ENCODE results near the gene FGFR3. TPM values are rescaled to one million over a fixed set of nuclear protein-coding genes. Genes with fewer than 3 reads are reported as not detected.

Gene FGFR3
- total RNA-seq, 1 donor from 2014 or later, result 1.4 TPM

DNA sequence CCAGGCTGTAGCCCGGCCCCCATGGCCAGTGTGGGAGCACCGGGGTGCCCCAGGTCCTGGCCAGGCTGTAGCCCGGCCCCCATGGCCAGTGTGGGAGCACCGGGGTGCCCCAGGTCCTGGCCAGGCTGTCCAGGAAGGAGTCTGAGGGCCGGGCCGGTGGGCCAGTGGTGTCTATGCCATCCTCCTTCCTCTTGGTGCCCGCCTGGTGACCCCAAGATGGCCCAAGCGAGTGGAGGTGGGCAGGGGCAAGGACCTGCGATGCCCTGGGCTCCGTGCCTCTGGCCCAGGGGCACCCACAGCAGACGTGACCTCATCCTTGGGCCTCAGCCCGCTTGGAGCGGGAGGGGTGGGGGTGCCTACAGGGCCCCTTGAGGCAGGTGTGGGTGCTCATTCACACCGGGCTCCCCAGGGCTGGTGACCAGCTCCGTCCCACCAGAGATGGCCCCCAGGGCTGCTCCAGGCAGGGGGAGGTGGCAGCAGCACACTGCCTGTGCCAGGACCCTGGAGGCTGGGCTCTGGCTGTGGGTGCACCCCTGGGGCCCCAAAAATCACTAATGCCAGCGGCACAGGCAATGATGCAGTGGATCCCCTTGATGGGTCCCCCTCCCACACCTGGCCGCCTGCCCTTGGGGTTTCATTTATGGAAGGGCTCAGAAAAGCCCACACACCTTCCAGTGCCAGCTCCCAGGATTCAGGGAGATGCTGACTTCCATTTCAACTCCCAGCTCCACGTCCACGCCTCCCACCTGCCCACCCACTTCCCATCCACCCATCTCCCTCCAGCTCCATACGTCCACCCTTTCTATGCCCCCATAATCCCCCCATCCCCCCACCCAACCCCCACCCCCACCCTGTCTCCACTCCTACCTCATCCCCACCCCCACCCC lies 36.0 kb upstream of the FGFR3 start:
- DNase-seq, result no peak

- no peak for DNase-seq
Measured at GRCh38 chr4:1757836-1758235, 35.3 kb upstream of the FGFR3 start.

- no peak for DNase-seq
Measured at GRCh38 chr4:1758306-1759121, 34.6 kb upstream of the FGFR3 start.

- DNase-seq, result no peak
Measured at GRCh38 chr4:1759170-1759817, 33.8 kb upstream of the FGFR3 start.

GRCh38 chr4:1759818-1760223 lies 33.3 kb upstream of the FGFR3 start:
- DNase-seq, result peak; percentile 11

- DNase-seq, result no peak
Measured at GRCh38 chr4:1760521-1761071, 32.5 kb upstream of the FGFR3 start.

- no peak for DNase-seq
Measured at GRCh38 chr4:1761130-1761689, 31.9 kb upstream of the FGFR3 start.

GRCh38 chr4:1762264-1763010 lies 30.7 kb upstream of the FGFR3 start:
- DNase-seq, result no peak

- DNase-seq, result no peak
Measured at GRCh38 chr4:1763070-1763549, 30.0 kb upstream of the FGFR3 start.

DNA sequence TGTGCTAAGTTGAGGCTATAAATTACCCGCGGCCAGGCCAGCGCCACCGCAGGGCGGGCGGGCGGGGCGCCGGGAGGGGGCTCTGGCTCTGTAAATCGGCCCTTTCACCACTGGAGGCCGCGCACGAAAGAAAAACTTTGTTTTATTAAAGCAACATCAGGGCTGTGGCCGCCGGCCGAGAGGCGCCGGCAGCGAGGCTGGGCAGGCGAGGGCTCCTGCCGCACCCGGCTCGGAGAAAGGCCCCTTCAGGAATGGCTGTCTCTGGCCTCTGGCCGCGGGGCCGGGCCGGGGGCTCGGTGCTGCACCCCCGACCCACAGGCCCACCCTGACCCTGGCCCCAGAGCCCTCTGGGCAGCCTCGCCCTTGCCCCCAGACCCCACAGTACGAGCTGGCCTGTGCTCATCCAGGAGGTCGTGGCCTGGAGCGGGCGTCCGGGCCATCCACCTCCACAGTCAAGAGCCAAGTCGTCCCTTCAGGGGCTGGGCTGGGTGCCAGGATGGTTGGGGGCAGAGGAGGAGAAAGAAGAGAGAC lies 29.5 kb upstream of the FGFR3 start:
- DNase-seq, result peak; percentile 52

DNA sequence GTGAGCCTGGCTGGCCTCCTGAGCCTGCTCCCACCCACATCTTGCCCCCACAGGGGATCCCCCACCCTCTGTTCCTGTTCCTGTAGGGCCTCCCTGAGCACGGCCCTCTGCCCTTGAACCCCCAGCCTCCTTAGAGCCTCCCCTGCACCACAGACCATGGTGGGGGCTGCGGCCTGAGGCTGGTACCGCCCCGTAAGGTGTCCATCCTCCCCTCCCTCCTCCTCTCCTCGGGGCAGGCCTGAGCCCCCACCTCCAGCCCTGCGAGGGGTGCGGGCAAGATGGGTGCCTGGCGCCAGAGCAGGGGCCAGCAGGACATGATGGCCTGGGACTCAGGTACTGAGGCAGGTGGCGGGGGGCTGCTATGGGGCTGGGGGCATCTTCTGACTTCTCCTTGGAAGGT lies 28.4 kb upstream of the FGFR3 start:
- no peak for DNase-seq

- DNase-seq, result no peak
Measured at GRCh38 chr4:1765409-1766072, 27.6 kb upstream of the FGFR3 start.

DNA sequence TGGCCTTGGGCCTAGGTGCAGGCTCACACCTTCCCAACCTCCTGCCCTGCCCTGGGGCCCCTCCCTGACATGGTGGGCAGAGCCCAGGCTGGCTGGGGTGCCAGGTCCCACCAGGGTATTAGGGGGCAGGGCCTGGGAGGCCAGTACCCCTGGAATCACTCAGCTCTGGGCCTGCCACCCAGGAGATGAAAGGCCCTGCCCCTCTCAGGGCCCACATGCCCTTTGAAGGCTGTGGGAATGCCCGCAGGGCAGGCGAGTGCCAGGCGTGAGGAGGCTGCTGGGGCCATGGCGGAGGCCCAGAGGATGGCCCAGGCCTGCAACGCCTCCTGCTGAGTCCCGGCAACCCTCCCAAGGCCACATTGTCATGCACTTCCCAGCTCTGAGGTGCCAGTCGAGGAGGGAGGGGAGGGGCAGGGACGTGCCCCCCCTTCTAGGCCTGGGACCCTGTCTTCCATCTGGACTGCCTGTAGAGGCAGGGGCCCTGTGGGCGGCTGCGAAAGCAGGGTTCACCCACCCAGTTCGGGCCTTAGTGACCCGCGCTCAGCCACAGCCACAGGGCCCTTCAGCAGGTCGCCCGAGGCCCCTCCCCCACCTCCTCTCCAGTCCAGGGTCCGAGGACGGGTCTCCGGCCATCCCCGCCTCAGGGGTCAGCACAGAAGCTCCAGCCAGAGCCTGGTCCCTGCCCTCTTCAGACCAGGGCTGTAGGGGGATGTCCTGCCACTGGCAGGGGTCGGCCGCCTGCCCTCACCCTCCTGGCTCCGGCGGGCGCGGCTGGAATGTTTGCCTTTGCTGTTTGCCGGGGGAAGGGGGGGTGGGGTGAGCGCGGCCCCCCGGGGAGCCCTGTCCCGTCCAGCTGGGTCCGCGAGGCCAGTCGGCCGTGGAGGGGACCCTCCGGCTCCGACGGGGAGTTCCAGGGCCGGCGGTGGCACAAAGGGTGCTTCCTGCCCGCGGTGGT lies 26.7 kb upstream of the FGFR3 start:
- no peak for DNase-seq

DNA sequence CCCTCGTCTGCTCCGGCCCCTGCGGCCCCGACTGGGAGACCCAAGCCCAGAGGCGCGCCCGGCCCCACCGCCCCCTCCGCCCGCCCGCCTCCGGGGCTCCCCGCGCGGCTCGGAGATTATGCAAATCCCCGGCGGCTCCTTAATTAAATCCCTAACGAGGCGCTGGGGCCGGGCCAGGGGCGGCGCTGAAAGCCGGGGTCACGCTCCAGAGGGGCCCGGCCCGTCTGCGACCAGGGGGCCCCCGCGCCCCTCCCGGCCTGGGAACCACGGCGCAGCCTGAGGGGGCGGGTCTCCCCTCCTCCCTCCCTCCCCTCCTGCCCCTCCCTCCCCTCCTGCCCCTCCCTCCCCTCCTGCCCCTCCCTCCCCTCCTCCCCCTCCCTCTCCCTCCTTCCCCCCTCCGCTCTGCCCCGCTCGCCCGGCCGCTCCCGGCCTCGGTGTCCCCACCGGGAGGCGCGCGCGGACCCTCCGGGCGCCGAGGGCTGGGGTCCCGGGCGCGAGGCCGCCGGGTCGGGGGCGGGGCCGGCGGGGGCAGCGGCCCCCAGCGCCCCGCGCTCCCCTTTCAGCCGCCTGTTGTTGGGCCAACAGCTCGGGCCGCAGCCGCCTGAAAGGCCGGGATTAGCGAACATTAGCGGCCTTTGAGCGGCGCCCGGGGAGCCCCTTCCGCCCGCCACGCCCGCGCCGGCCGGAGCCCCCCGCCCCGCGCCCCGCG lies 25.9 kb upstream of the FGFR3 start:
- DNase-seq, result no peak

DNA sequence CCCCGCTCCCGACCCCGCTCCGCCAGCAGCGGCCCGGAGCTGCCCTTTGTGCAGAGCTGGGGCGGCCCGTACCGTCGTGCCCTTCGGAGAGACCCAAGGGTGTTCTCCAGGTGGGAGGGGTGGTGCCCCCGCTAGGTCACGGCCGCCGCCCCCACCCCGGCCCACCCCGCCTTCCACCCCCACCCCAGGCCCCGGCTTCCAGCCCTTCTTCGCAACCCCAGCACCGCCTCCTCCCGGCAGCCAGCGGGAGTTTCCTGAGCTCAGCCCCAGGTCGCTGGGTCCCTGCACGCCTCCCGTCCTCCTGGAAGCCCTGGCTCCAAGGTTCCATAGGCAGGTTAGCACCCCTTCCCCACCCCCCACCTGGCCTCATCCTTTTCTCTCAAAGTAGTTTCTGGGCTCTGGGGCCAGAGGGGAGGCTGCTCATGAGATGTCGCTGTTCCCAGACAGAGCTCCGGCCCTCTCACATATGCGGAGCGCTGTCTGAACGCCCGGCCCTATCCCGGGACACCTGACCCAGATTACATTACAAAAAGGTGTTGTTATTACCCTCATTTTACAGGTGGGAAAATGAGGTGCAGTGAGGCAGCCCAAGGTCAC lies 25.2 kb upstream of the FGFR3 start:
- peak; percentile 59 for DNase-seq

DNA sequence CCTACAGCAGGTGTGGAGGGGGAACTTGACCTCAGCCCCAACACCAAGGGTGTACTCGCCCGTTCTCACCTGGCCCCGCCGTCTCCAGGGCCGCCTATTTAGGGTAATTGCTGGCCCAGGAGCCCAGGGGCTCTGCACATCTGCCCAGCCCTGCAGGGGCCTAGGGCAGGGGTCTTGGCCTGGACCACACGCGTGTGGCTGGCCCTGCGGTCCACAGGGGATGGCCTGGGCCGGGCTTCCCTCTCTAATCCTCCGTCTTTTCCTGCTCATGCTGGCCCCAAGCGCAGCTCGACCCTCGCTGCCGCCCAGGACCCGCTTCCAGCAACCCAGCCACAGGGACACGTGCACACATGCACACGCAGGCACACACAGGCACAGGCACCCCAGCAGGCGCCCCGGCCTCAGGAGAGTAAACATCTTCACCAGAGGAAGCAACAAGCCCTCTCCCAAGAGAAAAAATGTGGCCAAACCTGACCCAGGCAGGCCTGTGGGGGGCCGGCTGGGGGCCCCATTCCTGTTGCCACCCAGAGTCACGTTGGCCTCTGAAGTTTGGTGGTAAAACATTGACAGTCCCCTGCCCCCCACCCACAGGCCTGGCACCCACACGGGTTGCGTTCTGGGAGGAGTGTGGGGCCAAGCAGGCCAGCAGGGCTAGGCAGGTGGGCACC lies 24.6 kb upstream of the FGFR3 start:
- DNase-seq, result no peak

GRCh38 chr4:1769692-1770091 lies 23.4 kb upstream of the FGFR3 start:
- no peak for DNase-seq

- DNase-seq, result no peak
Measured at GRCh38 chr4:1770245-1770644, 22.8 kb upstream of the FGFR3 start.
